ENCODE measurements around the gene ELMOD2. TPM values are rescaled to one million over a fixed set of nuclear protein-coding genes. Genes with fewer than 3 reads are reported as not detected.
A peak's percentile ranks its signal among the peaks of the same experiment; 100 is the strongest.

ELMOD2 gene
- total and polyA plus RNA-seq, 2 of the 13 experiments (the other 11 are each of a cell fraction or from before 2014, with no cell fraction given): 10.2 to 38.1 TPM

DNA sequence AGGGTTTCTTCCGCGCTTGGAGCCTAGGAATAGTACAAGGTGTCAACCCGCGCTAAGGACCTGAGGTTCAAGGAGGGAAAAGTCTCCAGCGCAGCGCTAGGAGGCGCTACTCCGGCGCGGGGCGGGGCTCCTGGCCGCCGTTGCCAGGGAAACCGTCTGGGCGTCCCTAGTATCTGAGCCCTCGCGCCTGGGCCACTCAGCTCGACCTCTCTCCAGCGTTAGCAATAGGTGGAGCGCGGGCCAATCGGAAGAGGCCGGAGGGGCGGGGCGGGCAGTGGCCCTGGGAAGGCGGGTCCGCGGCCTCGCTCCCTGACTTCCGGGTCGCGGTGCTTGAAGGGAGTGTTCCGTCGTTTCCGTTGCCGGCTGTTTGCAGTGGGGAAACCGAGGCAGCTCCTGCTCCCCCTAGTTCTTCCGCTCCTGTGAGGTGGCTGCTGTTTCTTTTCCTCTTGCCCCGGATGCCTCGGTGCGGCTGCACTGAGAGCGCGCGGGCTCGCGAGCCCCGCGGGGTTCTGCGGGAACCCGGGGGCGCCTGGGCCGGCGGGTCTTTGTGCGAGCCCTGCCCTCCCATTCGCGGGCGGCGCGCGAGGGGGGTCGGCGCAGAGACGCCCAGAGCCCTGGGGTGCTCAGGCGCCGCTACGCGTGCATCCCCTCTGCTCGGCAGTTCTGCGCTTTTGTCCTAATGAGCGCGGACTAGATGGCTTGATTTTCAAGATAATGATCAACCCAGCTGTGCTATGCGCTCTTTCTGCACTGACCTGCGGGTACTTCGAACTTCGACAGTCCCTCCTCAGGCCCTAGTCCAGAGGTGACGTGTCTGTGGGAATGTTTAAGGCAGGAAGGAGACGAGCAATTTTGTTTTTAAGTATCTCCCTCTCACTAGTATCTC is at the start of gene ELMOD2 (continued):
- TF ChIP-seq, protein P1, sequence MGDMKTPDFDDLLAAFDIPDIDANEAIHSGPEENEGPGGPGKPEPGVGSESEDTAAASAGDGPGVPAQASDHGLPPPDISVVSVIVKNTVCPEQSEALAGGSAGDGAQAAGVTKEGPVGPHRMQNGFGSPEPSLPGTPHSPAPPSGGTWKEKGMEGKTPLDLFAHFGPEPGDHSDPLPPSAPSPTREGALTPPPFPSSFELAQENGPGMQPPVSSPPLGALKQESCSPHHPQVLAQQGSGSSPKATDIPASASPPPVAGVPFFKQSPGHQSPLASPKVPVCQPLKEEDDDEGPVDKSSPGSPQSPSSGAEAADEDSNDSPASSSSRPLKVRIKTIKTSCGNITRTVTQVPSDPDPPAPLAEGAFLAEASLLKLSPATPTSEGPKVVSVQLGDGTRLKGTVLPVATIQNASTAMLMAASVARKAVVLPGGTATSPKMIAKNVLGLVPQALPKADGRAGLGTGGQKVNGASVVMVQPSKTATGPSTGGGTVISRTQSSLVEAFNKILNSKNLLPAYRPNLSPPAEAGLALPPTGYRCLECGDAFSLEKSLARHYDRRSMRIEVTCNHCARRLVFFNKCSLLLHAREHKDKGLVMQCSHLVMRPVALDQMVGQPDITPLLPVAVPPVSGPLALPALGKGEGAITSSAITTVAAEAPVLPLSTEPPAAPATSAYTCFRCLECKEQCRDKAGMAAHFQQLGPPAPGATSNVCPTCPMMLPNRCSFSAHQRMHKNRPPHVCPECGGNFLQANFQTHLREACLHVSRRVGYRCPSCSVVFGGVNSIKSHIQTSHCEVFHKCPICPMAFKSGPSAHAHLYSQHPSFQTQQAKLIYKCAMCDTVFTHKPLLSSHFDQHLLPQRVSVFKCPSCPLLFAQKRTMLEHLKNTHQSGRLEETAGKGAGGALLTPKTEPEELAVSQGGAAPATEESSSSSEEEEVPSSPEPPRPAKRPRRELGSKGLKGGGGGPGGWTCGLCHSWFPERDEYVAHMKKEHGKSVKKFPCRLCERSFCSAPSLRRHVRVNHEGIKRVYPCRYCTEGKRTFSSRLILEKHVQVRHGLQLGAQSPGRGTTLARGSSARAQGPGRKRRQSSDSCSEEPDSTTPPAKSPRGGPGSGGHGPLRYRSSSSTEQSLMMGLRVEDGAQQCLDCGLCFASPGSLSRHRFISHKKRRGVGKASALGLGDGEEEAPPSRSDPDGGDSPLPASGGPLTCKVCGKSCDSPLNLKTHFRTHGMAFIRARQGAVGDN (CRISPR knock-in tag; IDR thresholded peaks at IDR 0.05): peak; percentile 95
- TF ChIP-seq, protein P2, sequence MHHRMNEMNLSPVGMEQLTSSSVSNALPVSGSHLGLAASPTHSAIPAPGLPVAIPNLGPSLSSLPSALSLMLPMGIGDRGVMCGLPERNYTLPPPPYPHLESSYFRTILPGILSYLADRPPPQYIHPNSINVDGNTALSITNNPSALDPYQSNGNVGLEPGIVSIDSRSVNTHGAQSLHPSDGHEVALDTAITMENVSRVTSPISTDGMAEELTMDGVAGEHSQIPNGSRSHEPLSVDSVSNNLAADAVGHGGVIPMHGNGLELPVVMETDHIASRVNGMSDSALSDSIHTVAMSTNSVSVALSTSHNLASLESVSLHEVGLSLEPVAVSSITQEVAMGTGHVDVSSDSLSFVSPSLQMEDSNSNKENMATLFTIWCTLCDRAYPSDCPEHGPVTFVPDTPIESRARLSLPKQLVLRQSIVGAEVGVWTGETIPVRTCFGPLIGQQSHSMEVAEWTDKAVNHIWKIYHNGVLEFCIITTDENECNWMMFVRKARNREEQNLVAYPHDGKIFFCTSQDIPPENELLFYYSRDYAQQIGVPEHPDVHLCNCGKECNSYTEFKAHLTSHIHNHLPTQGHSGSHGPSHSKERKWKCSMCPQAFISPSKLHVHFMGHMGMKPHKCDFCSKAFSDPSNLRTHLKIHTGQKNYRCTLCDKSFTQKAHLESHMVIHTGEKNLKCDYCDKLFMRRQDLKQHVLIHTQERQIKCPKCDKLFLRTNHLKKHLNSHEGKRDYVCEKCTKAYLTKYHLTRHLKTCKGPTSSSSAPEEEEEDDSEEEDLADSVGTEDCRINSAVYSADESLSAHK (CRISPR knock-in tag; IDR thresholded peaks at IDR 0.05; ENCODE audit: borderline replicate concordance): no peak
- TF ChIP-seq, protein P3, sequence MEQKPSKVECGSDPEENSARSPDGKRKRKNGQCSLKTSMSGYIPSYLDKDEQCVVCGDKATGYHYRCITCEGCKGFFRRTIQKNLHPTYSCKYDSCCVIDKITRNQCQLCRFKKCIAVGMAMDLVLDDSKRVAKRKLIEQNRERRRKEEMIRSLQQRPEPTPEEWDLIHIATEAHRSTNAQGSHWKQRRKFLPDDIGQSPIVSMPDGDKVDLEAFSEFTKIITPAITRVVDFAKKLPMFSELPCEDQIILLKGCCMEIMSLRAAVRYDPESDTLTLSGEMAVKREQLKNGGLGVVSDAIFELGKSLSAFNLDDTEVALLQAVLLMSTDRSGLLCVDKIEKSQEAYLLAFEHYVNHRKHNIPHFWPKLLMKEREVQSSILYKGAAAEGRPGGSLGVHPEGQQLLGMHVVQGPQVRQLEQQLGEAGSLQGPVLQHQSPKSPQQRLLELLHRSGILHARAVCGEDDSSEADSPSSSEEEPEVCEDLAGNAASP (CRISPR knock-in tag; IDR thresholded peaks at IDR 0.05; ENCODE audit: borderline replicate concordance): no peak
- no peak for TF ChIP-seq MATR3 (CRISPR knock-in tag; IDR thresholded peaks at IDR 0.05)
- no peak for TF ChIP-seq ZNF790 (CRISPR knock-in tag; IDR thresholded peaks at IDR 0.05; ENCODE audit: borderline replicate concordance)
- TF ChIP-seq, protein P4, sequence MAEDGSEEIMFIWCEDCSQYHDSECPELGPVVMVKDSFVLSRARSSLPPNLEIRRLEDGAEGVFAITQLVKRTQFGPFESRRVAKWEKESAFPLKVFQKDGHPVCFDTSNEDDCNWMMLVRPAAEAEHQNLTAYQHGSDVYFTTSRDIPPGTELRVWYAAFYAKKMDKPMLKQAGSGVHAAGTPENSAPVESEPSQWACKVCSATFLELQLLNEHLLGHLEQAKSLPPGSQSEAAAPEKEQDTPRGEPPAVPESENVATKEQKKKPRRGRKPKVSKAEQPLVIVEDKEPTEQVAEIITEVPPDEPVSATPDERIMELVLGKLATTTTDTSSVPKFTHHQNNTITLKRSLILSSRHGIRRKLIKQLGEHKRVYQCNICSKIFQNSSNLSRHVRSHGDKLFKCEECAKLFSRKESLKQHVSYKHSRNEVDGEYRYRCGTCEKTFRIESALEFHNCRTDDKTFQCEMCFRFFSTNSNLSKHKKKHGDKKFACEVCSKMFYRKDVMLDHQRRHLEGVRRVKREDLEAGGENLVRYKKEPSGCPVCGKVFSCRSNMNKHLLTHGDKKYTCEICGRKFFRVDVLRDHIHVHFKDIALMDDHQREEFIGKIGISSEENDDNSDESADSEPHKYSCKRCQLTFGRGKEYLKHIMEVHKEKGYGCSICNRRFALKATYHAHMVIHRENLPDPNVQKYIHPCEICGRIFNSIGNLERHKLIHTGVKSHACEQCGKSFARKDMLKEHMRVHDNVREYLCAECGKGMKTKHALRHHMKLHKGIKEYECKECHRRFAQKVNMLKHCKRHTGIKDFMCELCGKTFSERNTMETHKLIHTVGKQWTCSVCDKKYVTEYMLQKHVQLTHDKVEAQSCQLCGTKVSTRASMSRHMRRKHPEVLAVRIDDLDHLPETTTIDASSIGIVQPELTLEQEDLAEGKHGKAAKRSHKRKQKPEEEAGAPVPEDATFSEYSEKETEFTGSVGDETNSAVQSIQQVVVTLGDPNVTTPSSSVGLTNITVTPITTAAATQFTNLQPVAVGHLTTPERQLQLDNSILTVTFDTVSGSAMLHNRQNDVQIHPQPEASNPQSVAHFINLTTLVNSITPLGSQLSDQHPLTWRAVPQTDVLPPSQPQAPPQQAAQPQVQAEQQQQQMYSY (CRISPR knock-in tag; IDR thresholded peaks at IDR 0.05): no peak
- TF ChIP-seq ZFP36L2 (CRISPR knock-in tag; IDR thresholded peaks at IDR 0.05): no peak
- peak; percentile 89 for TF ChIP-seq DMAP1 (CRISPR knock-in tag; IDR thresholded peaks at IDR 0.05)
- no peak for TF ChIP-seq KDM6A (CRISPR knock-in tag; IDR thresholded peaks at IDR 0.05; ENCODE audit: low read depth)
- TF ChIP-seq, protein P5, sequence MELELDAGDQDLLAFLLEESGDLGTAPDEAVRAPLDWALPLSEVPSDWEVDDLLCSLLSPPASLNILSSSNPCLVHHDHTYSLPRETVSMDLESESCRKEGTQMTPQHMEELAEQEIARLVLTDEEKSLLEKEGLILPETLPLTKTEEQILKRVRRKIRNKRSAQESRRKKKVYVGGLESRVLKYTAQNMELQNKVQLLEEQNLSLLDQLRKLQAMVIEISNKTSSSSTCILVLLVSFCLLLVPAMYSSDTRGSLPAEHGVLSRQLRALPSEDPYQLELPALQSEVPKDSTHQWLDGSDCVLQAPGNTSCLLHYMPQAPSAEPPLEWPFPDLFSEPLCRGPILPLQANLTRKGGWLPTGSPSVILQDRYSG (CRISPR knock-in tag; IDR thresholded peaks at IDR 0.05): peak; percentile 78; the same call in 1 of the 2 replicates
- no peak for TF ChIP-seq SMAD3 (CRISPR knock-in tag; IDR thresholded peaks at IDR 0.05)
- 0 out of 2 replicates have a peak, but pooled peaks have one; percentile 62 for TF ChIP-seq AHR (CRISPR knock-in tag; IDR thresholded peaks at IDR 0.05)
- TF ChIP-seq, protein P6, sequence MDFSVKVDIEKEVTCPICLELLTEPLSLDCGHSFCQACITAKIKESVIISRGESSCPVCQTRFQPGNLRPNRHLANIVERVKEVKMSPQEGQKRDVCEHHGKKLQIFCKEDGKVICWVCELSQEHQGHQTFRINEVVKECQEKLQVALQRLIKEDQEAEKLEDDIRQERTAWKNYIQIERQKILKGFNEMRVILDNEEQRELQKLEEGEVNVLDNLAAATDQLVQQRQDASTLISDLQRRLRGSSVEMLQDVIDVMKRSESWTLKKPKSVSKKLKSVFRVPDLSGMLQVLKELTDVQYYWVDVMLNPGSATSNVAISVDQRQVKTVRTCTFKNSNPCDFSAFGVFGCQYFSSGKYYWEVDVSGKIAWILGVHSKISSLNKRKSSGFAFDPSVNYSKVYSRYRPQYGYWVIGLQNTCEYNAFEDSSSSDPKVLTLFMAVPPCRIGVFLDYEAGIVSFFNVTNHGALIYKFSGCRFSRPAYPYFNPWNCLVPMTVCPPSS (IDR thresholded peaks at IDR 0.05): no peak
- 0 out of 2 replicates have a peak, but pooled peaks have one; percentile 71 for TF ChIP-seq ZFP37 (CRISPR knock-in tag; IDR thresholded peaks at IDR 0.05; ENCODE audit: borderline replicate concordance)
